ENCODE results near the gene SMPDL3A.

The SMPDL3A gene

DNA sequence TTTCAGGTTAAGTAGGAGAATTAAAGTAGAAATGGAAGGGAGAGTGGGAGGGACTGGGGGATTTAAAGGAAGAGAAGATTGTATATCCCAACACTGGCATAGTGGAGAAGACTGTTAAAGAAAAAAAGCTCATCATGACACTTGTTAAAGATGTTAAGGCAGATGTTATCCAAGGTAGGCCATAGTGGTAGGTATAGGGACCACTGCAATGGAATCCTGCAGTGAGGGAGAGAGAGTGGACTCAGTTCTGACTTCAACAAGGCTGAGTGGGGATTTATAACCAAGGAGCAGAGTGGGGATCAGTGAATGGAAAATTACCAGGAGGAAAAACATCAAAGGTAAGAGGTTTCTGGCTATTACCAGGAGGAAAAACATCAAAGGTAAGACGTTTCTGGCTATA, 21.1 kb downstream of the SMPDL3A start:
- Histone ChIP-seq H3K27ac (no peak overlapping the region), H3K27me3 (no peaks in the 10 kb centered on the region), H3K9me3 (no peaks in the 10 kb centered on the region), H3K4me1 (no peaks in the 10 kb centered on the region), H3K4me3 (no peak overlapping the region), H3K36me3 (peaks cover 0 to 4% (median 0%) of the 10 kb centered on the region in 3 donors)
- no peak for DNase-seq
- TF ChIP-seq, protein P1, sequence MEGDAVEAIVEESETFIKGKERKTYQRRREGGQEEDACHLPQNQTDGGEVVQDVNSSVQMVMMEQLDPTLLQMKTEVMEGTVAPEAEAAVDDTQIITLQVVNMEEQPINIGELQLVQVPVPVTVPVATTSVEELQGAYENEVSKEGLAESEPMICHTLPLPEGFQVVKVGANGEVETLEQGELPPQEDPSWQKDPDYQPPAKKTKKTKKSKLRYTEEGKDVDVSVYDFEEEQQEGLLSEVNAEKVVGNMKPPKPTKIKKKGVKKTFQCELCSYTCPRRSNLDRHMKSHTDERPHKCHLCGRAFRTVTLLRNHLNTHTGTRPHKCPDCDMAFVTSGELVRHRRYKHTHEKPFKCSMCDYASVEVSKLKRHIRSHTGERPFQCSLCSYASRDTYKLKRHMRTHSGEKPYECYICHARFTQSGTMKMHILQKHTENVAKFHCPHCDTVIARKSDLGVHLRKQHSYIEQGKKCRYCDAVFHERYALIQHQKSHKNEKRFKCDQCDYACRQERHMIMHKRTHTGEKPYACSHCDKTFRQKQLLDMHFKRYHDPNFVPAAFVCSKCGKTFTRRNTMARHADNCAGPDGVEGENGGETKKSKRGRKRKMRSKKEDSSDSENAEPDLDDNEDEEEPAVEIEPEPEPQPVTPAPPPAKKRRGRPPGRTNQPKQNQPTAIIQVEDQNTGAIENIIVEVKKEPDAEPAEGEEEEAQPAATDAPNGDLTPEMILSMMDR (IDR thresholded peaks at IDR 0.05): no peak
- intact Hi-C loops (cut with DNase I; ENCODE audit: low total_unique reads): no loop called here

DNA sequence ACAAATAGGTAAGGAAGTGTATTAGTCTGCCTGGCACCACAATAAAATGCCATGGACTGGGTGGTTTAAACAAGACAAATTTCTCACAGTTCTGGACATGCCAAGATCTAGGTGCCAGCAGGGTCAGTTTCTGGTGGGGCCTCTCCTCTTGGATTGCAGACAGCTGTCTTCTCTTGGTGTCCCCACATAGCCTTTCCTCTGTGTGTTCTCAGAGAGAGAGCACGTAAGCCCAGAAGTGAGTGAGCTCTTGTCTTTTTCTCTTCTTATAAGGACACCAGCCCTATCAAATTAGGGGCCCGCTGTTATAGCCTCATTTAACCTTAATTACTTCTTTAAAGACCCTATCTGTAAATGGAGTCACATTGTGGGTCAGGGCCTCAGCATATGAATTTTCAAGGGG, 28.3 kb downstream of the SMPDL3A start:
- Histone ChIP-seq H3K4me1 (no peaks in the 10 kb centered on the region), H3K36me3 (no peaks in the 10 kb centered on the region), H3K9me3 (no peaks in the 10 kb centered on the region), H3K27ac (no peak overlapping the region), H3K4me3 (no peak overlapping the region), H3K27me3 (no peaks in the 10 kb centered on the region)
- intact Hi-C loops (cut with DNase I; ENCODE audit: low total_unique reads): no loop called here
- DNase-seq: no peak
- TF ChIP-seq, protein P1 (IDR thresholded peaks at IDR 0.05): no peak

- no peak overlapping the region for H3K4me3 ChIP-seq
- no peaks in the 10 kb centered on the region for H3K4me1 ChIP-seq
- no peak overlapping the region for H3K27ac ChIP-seq
- H3K9me3 ChIP-seq: no peaks in the 10 kb centered on the region
- TF ChIP-seq, protein P1 (IDR thresholded peaks at IDR 0.05): no peak
- DNase-seq: no peak
- intact Hi-C loops (cut with DNase I; ENCODE audit: low total_unique reads): no loop called here
- H3K27me3 ChIP-seq: no peaks in the 10 kb centered on the region
- H3K36me3 ChIP-seq: no peaks in the 10 kb centered on the region
Measured at GRCh38 chr6:122817766-122818165, 28.7 kb downstream of the SMPDL3A start.

DNA sequence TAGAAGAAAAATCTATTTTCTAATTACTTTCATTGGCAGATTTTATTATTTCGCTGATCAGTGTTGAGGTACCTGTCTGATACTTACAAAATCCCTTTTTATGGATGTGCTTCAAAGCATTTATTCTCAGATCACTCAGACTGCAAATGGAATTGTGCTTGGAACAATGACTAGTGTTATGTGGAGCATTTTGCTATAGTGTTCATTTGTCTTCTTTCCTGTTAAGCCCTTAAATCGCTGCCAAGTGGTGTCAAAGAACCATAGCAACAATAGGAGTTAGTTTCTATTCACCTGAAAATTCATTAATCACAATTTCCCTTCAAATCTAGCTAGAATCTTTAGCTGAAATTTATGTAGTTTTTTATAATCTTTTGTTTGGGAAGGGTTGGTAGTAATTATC, 29.8 kb downstream of the SMPDL3A start:
- Histone ChIP-seq H3K4me1 (no peaks in the 10 kb centered on the region), H3K4me3 (no peak overlapping the region), H3K9me3 (no peaks in the 10 kb centered on the region), H3K36me3 (no peaks in the 10 kb centered on the region), H3K27me3 (no peaks in the 10 kb centered on the region), H3K27ac (no peak overlapping the region)
- no peak for DNase-seq
- TF ChIP-seq, protein P1 (IDR thresholded peaks at IDR 0.05): no peak
- intact Hi-C loops (cut with DNase I; ENCODE audit: low total_unique reads): no loop called here

DNA sequence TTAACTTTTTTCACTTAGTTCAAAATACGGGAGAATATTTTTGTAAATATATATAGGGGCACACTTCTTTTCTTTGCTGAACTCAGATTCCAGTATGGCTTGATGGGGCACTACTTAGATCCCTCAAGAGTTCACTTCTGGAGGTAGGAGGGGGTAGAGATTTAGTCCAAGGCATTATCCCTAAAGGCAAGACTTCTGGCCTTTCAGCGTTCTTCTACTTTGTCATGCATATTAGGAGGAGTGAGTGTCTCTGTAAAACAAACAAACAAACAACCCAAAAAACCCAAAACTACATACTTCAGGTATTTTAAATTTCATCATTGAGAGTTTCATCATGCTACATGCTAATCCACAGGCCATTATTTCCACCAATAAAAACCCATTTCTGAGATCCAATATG, 32.0 kb downstream of the SMPDL3A start:
- H3K27me3 ChIP-seq: no peaks in the 10 kb centered on the region
- TF ChIP-seq, protein P1 (IDR thresholded peaks at IDR 0.05): no peak
- H3K4me3 ChIP-seq: no peak overlapping the region
- intact Hi-C loops (cut with DNase I; ENCODE audit: low total_unique reads): no loop called here
- no peaks in the 10 kb centered on the region for H3K9me3 ChIP-seq
- no peaks in the 10 kb centered on the region for H3K36me3 ChIP-seq
- no peak overlapping the region for H3K27ac ChIP-seq
- no peak for DNase-seq
- no peaks in the 10 kb centered on the region for H3K4me1 ChIP-seq

- no peak for DNase-seq
- TF ChIP-seq, protein P1 (IDR thresholded peaks at IDR 0.05): no peak
- no peaks in the 10 kb centered on the region for H3K4me1 ChIP-seq
- no peak overlapping the region for H3K27ac ChIP-seq
- H3K4me3 ChIP-seq: no peak overlapping the region
- intact Hi-C loops (cut with DNase I; ENCODE audit: low total_unique reads): no loop called here
- no peaks in the 10 kb centered on the region for H3K27me3 ChIP-seq
- no peaks in the 10 kb centered on the region for H3K9me3 ChIP-seq
- no peaks in the 10 kb centered on the region for H3K36me3 ChIP-seq
Measured at GRCh38 chr6:122825163-122825562, 36.1 kb downstream of the SMPDL3A start.

All from tibial artery (tissue), 4 donors.